Measurements from ENCODE around the gene MCM10. TPM values are rescaled to one million over a fixed set of nuclear protein-coding genes. Genes with fewer than 3 reads are reported as not detected.

Gene MCM10
- total RNA-seq, 1 donor from 2014 or later: 44.5 TPM

DNA sequence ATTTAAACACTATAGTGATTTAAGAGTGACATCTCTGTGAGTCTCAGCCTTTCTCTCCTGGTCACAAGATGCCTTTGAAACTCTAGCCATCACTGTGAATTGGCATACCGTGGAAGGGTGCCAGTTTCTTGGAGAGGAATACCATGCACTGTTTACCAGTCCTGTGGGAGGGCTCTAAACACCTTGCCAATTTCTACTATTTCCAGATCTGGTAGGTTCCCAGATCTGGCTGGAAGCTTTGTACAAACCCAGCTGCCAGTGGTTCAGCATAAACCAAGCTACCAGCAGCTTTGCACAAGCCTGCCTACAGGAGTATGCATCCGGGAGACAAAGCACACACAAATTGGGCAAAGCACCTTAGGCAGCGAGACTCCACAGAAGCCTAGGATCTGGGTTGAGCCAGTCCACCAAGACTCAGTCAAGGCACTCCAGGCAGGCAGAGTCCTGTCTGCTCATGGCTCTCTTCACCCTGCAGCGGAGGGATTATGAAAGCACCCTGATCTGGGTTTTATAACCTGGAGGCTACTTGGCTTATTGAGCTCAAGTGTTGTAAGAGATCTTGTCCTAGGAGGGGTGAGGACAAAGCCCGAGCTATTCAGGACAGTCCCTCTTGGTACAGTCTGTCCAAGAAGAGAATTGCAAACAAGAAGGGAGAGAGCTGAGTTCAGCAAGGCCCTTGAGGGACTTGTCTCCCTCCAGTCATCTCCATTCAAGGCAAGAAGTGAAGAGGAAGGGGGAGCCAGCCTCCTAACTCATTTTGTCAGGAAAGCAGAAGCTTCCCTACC is 23.6 kb downstream of the MCM10 start:
- DNase-seq (ENCODE audit: low spot score): no peak
- no peaks in the 10 kb centered on the region for H3K9me3 Mint-ChIP-seq
- Histone ChIP-seq H3K36me3 (peaks cover 34% of the 10 kb centered on the region), H4K20me1 (ENCODE audit: low read depth) (no peaks in the 10 kb centered on the region), H3K4me3 (no peak overlapping the region), H3K4me1 (no peaks in the 10 kb centered on the region), H3K27me3 (no peaks in the 10 kb centered on the region), H3K79me2 (ENCODE audit: low read depth) (no peaks in the 10 kb centered on the region), H3K9me3 (ENCODE audit: low read depth) (no peaks in the 10 kb centered on the region), H3K27ac (no peak overlapping the region), H3F3A (ENCODE audit: low read depth) (no peaks in the 10 kb centered on the region), H3K4me2 (no peak overlapping the region), H3K9ac (no peak overlapping the region), H2AFZ (replicated peaks) (no peak overlapping the region)
- peaks cover 53% of the 10 kb centered on the region for H3K36me3 Mint-ChIP-seq
- no peak for TF ChIP-seq EZH2phosphoT487 (IDR thresholded peaks at IDR 0.05)
- no peak for TF ChIP-seq CTCF (IDR thresholded peaks at IDR 0.05)
- no peak for TF ChIP-seq EZH2 (IDR thresholded peaks at IDR 0.05)
- no peak overlapping the region for H3K27ac Mint-ChIP-seq
- H3K4me1 Mint-ChIP-seq: no peaks in the 10 kb centered on the region
- H3K4me3 Mint-ChIP-seq: no peak overlapping the region
- peaks cover 3% of the 10 kb centered on the region for H3K27me3 Mint-ChIP-seq (ENCODE audit: insufficient read depth, low read depth)

GRCh38 chr10:13187135-13187534 is 25.8 kb downstream of the MCM10 start:
- Histone ChIP-seq H3K9me3 (ENCODE audit: low read depth) (no peaks in the 10 kb centered on the region), H3K27me3 (no peaks in the 10 kb centered on the region), H3K9ac (no peak overlapping the region), H3K36me3 (peaks cover 36% of the 10 kb centered on the region), H2AFZ (replicated peaks) (no peak overlapping the region), H3K79me2 (ENCODE audit: low read depth) (no peaks in the 10 kb centered on the region), H4K20me1 (ENCODE audit: low read depth) (no peaks in the 10 kb centered on the region), H3F3A (ENCODE audit: low read depth) (no peaks in the 10 kb centered on the region), H3K4me2 (no peak overlapping the region), H3K4me3 (no peak overlapping the region), H3K4me1 (no peaks in the 10 kb centered on the region), H3K27ac (no peak overlapping the region)
- Mint-ChIP-seq H3K4me3 (no peak overlapping the region), H3K27me3 (ENCODE audit: insufficient read depth, low read depth) (peaks cover 3% of the 10 kb centered on the region), H3K9me3 (no peaks in the 10 kb centered on the region), H3K27ac (no peak overlapping the region), H3K36me3 (peaks cover 49% of the 10 kb centered on the region), H3K4me1 (no peaks in the 10 kb centered on the region)
- TF ChIP-seq EZH2phosphoT487 (IDR thresholded peaks at IDR 0.05) (no peak), EZH2 (IDR thresholded peaks at IDR 0.05) (no peak), CTCF (IDR thresholded peaks at IDR 0.05) (no peak)
- no peak for DNase-seq (ENCODE audit: low spot score)

DNA sequence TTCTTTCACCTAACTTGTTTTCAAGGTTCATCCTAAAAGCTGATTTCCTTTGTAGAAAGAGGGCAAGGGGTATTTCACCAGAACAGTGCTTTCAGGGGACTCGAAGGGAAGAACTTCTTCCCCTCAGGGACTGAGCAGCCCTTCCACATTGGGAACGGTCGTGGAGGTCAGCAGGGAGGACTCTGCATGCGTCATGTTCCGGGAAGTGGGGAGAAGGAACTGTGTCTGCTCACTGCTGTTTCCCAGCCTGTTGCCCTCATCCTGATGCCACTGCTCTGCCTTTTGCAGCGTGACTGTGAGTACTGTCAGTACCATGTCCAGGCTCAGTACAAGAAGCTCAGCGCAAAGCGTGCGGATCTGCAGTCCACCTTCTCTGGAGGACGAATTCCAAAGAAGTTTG is 27.2 kb downstream of the MCM10 start:
- Histone ChIP-seq H3K9ac (no peak overlapping the region), H3K27me3 (no peaks in the 10 kb centered on the region), H3K4me2 (no peak overlapping the region), H3K27ac (no peak overlapping the region), H3K79me2 (ENCODE audit: low read depth) (no peaks in the 10 kb centered on the region), H3F3A (ENCODE audit: low read depth) (no peaks in the 10 kb centered on the region), H3K4me1 (no peaks in the 10 kb centered on the region), H3K9me3 (ENCODE audit: low read depth) (no peaks in the 10 kb centered on the region), H3K36me3 (peaks cover 24% of the 10 kb centered on the region), H4K20me1 (ENCODE audit: low read depth) (no peaks in the 10 kb centered on the region), H3K4me3 (no peak overlapping the region), H2AFZ (replicated peaks) (no peak overlapping the region)
- H3K27me3 Mint-ChIP-seq (ENCODE audit: insufficient read depth, low read depth): peaks cover 3% of the 10 kb centered on the region
- TF ChIP-seq EZH2 (IDR thresholded peaks at IDR 0.05) (no peak), EZH2phosphoT487 (IDR thresholded peaks at IDR 0.05) (no peak), CTCF (IDR thresholded peaks at IDR 0.05) (no peak)
- H3K36me3 Mint-ChIP-seq: peaks cover 46% of the 10 kb centered on the region
- no peak overlapping the region for H3K27ac Mint-ChIP-seq
- no peaks in the 10 kb centered on the region for H3K4me1 Mint-ChIP-seq
- H3K9me3 Mint-ChIP-seq: no peaks in the 10 kb centered on the region
- H3K4me3 Mint-ChIP-seq: no peak overlapping the region
- DNase-seq (ENCODE audit: low spot score): no peak

All from neural progenitor cell (in vitro differentiated cells).